ENCODE data around the gene SERGEF. TPM values are rescaled to one million over a fixed set of nuclear protein-coding genes. Genes with fewer than 3 reads are reported as not detected.

The SERGEF gene
- total and polyA plus RNA-seq, 10 of the 15 experiments (the other 5 are each of a cell fraction or from before 2014, with no cell fraction given) = 14.6 to 27.8 (median 22.4) TPM

DNA sequence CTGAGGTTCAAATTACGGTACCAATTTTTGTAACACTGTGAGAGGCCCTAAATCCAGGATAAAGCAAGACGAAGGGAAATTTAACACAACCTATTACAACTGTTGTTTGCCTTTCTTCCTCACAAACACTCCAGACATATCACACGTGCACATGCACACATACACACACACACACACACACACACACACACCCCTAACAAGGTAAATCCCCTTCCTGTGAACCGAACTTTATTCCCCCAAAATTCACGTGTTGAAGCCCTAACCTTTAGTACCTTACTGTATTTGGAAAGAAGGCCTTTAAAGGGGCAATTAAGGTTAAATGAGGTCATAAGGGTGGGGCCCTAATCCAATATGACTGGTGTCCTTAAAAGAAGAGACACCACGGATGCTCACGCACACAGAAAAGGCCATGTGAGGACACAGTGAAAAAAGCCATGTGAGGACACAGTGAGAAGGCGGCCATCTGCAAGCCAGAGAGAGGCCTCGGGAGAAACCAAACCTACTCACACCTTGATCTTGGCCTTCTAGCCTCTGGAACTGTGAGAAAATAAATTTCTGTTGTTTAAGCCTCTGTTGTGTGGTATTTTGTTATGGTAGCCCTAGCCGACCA is 1.8 kb downstream of the SERGEF start:
- peaks cover 23% of the 10 kb centered on the region for H3K4me1 ChIP-seq (ENCODE audit: control insufficient read depth, insufficient read depth, low read length)
- H3K36me3 ChIP-seq (ENCODE audit: control insufficient read depth in 2 of 2, insufficient read depth in 2 of 2, low read length in 1 of 2) = peaks cover 0 to 2% of the 10 kb centered on the region in 2 experiments; a peak in 1 of 4 replicates
- in situ Hi-C loops (cut with MboI) = no loop called here
- FAIRE-seq = no peak
- BruUV-seq (replicated peaks) = TSS peak; percentile 55
- ATAC-seq = no peak
- H3K27ac ChIP-seq (ENCODE audit: control insufficient read depth, insufficient read depth) = no peak overlapping the region
- no peak overlapping the region for H2AFZ ChIP-seq (ENCODE audit: control insufficient read depth, low read depth, low read length)
- H3K9me3 ChIP-seq (replicated peaks; ENCODE audit: control insufficient read depth, insufficient read depth, low read length) = no peaks in the 10 kb centered on the region
- intact Hi-C loops (cut with micrococcal nuclease; ENCODE audit: unreplicated experiment) = no loop called here
- SMC1A ChIA-PET (ENCODE audit: uncharacterized antibody, unreplicated experiment) = interaction anchor here (0.9 kb wide), 1 partner anchor 93 kb away, joined by 3 read pairs; no protein-coding TSS in a partner anchor
- 74% methylated on average over 10 of the region's 10 CpGs for WGBS (ENCODE audit: insufficient coverage, insufficient replicate concordance, low lambda C conversion rate, missing lambda C conversion rate)
- H3K4me2 ChIP-seq (ENCODE audit: control insufficient read depth, insufficient read depth) = peak overlapping the region; percentile 93
- no peak overlapping the region for H3K9ac ChIP-seq (ENCODE audit: control insufficient read depth, insufficient read depth, low read length)
- CTCF ChIA-PET = interaction anchor here (4.1 kb wide), 1 partner anchor 19 kb away, joined by 20 read pairs; no protein-coding TSS in a partner anchor
- POLR2A ChIA-PET = no interaction called here
- peaks cover 9% of the 10 kb centered on the region for H3K79me2 ChIP-seq (ENCODE audit: control insufficient read depth, insufficient read depth, low read length)
- RAD21 ChIA-PET (ENCODE audit: unreplicated experiment) = interaction anchor here (1.2 kb wide), 1 partner anchor 17 kb away, joined by 3 read pairs; no protein-coding TSS in a partner anchor
- no peaks in the 10 kb centered on the region for H4K20me1 ChIP-seq (ENCODE audit: control insufficient read depth, insufficient read depth)
- no peak overlapping the region for H3K4me3 ChIP-seq
- no peak for TF ChIP-seq ESRRA (IDR thresholded peaks at IDR 0.05; ENCODE audit: low read length)
- no peak for TF ChIP-seq ZNF274 (IDR thresholded peaks at IDR 0.05; ENCODE audit: insufficient read depth, insufficient read length)
- no peak for TF ChIP-seq IKZF2 (IDR thresholded peaks at IDR 0.05)
- TF ChIP-seq MEF2A (IDR thresholded peaks at IDR 0.05; ENCODE audit: insufficient read depth, low read depth, low read length) = no peak
- no peak for TF ChIP-seq ZNF24 (IDR thresholded peaks at IDR 0.05)
- TF ChIP-seq CREM (IDR thresholded peaks at IDR 0.05; ENCODE audit: low read depth) = no peak
- TF ChIP-seq, protein P1, sequence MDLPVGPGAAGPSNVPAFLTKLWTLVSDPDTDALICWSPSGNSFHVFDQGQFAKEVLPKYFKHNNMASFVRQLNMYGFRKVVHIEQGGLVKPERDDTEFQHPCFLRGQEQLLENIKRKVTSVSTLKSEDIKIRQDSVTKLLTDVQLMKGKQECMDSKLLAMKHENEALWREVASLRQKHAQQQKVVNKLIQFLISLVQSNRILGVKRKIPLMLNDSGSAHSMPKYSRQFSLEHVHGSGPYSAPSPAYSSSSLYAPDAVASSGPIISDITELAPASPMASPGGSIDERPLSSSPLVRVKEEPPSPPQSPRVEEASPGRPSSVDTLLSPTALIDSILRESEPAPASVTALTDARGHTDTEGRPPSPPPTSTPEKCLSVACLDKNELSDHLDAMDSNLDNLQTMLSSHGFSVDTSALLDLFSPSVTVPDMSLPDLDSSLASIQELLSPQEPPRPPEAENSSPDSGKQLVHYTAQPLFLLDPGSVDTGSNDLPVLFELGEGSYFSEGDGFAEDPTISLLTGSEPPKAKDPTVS (IDR thresholded peaks at IDR 0.05; ENCODE audit: low read depth, low read length) = no peak
- TF ChIP-seq YBX1 (IDR thresholded peaks at IDR 0.05) = no peak
- TF ChIP-seq ETV6 (conservative IDR thresholded peaks at IDR 0.05 in 1 of 2, IDR thresholded peaks at IDR 0.05 in 1 of 2; ENCODE audit: borderline replicate concordance in 1 of 2, low read depth in 1 of 2) = no peak
- TF ChIP-seq SREBF1 (IDR thresholded peaks at IDR 0.05; ENCODE audit: low read length) = no peak
- TF ChIP-seq, protein P2, sequence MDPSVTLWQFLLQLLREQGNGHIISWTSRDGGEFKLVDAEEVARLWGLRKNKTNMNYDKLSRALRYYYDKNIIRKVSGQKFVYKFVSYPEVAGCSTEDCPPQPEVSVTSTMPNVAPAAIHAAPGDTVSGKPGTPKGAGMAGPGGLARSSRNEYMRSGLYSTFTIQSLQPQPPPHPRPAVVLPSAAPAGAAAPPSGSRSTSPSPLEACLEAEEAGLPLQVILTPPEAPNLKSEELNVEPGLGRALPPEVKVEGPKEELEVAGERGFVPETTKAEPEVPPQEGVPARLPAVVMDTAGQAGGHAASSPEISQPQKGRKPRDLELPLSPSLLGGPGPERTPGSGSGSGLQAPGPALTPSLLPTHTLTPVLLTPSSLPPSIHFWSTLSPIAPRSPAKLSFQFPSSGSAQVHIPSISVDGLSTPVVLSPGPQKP (IDR thresholded peaks at IDR 0.05; ENCODE audit: low read depth, low read length) = no peak
- no peak for TF ChIP-seq SREBF2 (IDR thresholded peaks at IDR 0.05; ENCODE audit: low read length)
- no peak for TF ChIP-seq NR2C2 (IDR thresholded peaks at IDR 0.05; ENCODE audit: borderline replicate concordance, control insufficient read depth, insufficient read length, low read depth)
- TF ChIP-seq, protein P3, sequence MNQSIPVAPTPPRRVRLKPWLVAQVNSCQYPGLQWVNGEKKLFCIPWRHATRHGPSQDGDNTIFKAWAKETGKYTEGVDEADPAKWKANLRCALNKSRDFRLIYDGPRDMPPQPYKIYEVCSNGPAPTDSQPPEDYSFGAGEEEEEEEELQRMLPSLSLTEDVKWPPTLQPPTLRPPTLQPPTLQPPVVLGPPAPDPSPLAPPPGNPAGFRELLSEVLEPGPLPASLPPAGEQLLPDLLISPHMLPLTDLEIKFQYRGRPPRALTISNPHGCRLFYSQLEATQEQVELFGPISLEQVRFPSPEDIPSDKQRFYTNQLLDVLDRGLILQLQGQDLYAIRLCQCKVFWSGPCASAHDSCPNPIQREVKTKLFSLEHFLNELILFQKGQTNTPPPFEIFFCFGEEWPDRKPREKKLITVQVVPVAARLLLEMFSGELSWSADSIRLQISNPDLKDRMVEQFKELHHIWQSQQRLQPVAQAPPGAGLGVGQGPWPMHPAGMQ (IDR thresholded peaks at IDR 0.05; ENCODE audit: borderline replicate concordance) = no peak
- no peak for TF ChIP-seq POU2F2 (IDR thresholded peaks at IDR 0.05; ENCODE audit: borderline replicate concordance, low read depth, low read length)
- TF ChIP-seq SMC3 (IDR thresholded peaks at IDR 0.05; ENCODE audit: borderline replicate concordance, low read length) = no peak
- TF ChIP-seq, protein P4, sequence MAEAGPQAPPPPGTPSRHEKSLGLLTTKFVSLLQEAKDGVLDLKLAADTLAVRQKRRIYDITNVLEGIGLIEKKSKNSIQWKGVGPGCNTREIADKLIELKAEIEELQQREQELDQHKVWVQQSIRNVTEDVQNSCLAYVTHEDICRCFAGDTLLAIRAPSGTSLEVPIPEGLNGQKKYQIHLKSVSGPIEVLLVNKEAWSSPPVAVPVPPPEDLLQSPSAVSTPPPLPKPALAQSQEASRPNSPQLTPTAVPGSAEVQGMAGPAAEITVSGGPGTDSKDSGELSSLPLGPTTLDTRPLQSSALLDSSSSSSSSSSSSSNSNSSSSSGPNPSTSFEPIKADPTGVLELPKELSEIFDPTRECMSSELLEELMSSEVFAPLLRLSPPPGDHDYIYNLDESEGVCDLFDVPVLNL (IDR thresholded peaks at IDR 0.05; ENCODE audit: low read depth, low read length) = no peak
- H3K27me3 ChIP-seq (replicated peaks in 1 of 2; ENCODE audit: control insufficient read depth in 2 of 2, insufficient read depth in 2 of 2, low read length in 1 of 2) = no peaks in the 10 kb centered on the region
- DNase-seq (ENCODE audit: low read depth, low spot score) = no peak
